HG03175 (cell line): ENCODE measurements around the gene RHBDD2.

Source experiments
- ATAC-seq: cut with Tn5 transposase; IDR thresholded peaks from one replicate; pipeline ENCODE4 v1.9.1; 2021; ENCODE audit warnings: mild to moderate bottlenecking, moderate library complexity; ENCODE audit not compliant: unreplicated experiment

The RHBDD2 gene

GRCh38 chr7:75916259-75916658 lies 37.4 kb downstream of the RHBDD2 start:
- ATAC-seq, result no peak

DNA sequence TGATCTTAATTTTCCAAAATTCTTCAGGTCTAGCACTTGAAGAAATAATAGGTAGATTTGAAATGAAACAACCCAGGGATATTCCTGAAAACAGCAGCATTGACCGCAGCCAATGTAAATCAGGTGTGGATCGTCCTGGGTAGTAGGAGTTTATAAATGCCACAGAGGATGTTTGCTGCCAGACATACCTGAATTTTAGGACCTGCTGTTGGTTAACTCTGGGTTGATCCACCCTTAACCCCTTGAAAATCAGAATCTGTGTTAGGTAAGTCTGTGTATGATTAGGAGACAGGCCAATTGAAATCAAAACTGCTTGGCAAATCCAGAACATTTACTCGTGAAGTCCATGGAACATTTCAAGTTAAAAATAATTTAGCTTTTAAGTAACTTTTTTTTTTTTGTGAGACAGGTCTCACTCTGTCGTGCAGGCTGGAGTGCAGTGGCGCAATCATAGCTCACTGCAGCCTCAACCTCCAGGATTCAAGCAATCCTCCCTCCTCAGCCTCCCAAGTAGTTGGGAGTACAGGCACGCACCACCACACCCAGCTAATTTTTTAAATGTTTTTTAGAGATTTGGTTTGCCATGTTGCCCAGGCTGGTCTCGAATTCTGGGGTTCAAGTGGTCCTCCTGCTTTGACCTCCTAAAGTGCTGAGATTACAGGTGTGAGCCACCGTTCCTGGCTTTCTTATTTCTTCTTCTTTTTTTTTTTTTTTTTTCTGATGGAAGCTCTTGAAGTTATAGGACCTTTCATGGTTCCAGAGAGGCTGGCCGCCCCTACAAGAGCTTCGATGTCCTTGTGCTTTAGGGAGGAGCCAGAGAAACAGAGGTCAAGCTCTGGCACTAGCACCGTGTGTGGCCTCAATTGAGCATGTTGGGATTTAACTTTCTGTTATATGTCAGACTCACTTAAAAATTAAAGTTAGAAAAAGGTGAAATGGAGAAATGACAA lies 38.1 kb downstream of the RHBDD2 start:
- ATAC-seq, result no peak

DNA sequence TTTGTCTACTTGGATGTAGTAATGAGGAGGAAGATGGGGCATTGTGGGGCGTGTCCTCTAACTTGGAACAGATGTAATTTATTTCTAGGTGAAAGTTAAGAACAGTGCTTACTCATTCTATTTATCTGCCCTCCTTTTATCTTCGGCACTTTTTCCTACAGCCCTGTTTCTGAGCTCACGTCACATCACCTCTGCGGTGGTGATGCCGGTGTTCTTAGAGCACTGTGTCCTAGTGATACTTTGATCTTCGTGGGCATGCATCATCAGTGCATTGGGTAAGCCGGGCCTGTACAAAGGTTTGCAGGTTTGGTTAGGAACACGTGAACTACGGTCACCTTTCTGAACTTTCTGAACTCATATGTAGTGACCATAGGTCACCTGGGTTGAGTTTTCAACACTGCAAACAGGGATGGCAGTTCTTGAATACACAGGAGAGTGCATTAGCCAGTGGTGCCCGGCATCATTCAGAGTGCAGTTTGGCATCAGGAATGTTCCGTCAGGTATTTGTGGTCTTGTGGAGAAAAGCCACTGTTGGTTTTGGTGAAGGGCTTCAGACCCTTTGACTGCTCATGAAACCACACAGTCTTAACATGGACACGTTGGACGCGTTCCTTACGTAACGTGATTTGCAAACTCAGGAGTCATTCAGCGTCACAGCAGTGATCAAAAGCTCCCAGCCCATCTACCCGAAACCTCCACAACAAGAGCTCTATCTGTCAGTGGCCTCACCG lies 41.8 kb downstream of the RHBDD2 start:
- no peak for ATAC-seq

DNA sequence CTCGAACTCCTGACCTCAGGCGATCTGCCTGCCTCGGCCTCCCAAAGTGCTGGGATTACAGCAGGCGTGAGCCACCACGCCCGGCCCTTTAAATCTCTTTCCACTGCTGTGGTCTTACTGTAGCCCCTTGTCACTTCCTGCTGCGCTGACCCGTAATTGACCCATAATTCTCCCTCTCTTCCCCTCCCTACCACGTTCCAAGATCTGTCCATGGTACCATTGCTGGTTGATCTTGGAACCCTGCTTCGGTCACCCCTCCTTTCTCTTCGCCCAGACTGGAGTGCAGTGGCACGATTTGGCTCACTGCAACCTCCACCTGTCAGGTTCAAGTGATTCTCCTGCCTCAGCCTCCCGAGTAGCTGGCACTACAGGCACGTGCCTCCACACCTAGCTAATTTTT lies 42.6 kb downstream of the RHBDD2 start:
- ATAC-seq, result no peak

DNA sequence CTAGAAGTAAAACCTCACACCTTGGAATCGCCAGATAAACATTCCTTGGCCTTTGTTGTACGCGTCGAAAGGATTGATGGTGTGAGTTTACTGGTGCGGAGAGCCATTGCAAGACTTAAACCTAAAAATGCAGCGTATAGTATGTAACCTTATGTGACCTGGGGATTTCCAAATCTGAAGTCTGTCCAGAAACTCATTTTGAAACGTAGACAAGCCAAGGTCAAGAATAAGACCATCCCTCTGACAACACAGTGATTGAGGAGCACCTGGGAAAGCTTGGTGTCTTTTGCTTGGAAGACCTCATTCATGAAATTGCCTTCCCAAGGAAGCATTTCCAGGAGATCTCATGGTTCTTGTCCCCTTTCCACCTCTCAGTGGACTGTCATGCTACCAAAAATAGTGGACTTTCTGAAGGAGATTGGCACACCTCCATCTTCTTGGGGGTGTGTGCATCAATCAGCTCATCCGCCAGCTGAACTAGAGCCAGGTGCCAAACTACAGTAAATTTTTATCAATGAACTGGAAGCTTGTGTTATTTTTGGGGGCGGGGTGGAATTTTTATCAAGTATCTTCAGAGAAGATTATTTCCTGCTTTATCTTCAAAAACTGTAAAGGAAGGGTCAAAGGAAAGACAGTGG lies 44.3 kb downstream of the RHBDD2 start:
- ATAC-seq, result no peak

DNA sequence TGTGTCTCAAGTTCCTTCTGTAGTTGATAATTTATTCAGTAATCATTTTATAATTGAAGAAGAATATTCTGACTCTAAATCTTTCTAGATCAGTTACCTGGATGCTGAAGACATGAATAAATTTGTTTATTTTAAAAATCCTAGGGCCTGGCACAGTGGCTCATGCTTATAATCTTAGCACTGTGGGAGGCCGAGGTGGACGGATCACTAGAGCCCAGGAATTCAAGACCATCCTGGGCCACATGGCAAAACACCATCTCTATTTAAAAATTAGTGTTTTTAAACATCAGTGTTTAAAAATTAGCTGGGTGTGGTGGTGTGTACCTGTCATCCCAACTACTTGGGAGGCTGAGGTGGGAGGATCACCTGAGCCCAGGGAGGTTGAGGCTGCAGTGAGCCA lies 45.4 kb downstream of the RHBDD2 start:
- ATAC-seq, result no peak

DNA sequence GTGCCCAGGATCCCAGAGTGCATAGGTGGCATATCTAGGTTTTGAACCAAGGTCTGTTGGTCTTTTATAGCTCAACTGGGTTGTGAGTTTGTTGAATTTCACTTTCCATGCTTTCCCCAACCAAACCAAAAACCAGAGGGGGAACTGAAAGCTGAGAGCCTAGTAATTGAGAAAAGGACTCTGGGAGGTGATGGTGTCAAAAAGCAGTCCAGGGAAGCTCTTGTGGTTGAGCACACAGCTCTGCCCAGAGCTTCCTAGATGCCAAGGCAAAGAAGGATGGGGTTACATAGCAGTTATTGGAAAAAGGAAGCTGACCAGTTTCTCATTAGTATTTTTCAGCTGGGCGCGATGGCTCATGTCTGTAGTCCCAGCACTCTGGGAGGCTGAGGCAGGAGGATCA lies 46.1 kb downstream of the RHBDD2 start:
- ATAC-seq, result no peak

GRCh38 chr7:75925717-75926435 lies 47.0 kb downstream of the RHBDD2 start:
- ATAC-seq, result no peak

- no peak for ATAC-seq
Measured at GRCh38 chr7:75928568-75928914, 49.7 kb downstream of the RHBDD2 start.

DNA sequence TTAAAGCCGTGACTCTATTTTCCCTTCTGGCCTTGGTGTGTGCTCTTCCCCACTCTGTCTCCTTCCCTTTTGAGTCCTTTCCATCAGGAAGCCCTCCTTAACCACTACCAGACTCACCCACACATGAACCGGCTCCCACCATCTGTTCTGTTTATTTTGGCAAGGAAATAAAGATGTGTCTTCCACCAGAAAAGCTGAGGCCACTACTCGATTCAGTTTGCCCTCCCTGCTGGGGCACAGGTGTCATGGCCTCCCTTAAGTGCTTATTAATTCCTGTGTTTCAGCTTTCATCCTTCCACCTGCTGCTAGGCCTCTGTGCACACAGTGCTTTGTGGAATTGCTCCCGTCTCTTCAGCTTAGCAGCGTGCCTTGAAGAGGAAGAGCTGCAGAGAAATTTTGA lies 52.8 kb downstream of the RHBDD2 start:
- no peak for ATAC-seq

- ATAC-seq, result no peak
Measured at GRCh38 chr7:75937958-75938786, 59.3 kb downstream of the RHBDD2 start.
